Sigmoid colon (tissue), 3 donors: ENCODE measurements around the gene ANP32A.

Experiments
- POLR2A ChIP-seq, 2 donors: fragments of 450-650 bp; IDR thresholded peaks; one replicate each; pipeline ENCODE4 v1.6.1; 2016; ENCODE audit warnings: antibody characterized with exemption in 2 of 2, mild to moderate bottlenecking in 2 of 2, moderate library complexity in 2 of 2
- TF ChIP-seq, protein P1 (sequence below), 4 experiments: fragments of 450-650 bp in 3 of 4; fragments of 200-600 bp in 1 of 4; IDR thresholded peaks; one replicate each; pipeline ENCODE4 v1.5.1; 2016 to 2019; ENCODE audit warnings: antibody characterized with exemption in 4 of 4, mild to moderate bottlenecking in 3 of 4, moderate library complexity in 2 of 4

DNA sequence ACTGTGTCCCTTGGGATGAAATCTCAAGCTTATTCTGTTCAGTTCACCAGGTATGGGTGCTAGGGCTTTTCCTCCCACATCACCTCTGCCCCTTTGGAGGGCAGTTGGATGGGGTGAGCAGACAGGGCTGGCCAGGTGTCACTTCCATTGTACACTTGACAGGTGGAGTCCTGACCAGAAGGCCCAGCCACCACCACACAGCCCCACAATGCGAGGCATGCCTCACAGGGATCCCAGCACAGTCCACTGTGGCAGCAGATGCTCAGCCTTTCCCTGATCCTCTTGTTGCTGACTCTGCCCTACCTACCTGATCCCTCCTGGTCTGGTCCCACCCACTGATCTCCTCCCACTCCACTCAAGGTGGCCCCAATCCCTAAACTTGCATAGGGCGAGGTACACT, 88.2 kb downstream of the ANP32A start:
- TF ChIP-seq, protein P1, sequence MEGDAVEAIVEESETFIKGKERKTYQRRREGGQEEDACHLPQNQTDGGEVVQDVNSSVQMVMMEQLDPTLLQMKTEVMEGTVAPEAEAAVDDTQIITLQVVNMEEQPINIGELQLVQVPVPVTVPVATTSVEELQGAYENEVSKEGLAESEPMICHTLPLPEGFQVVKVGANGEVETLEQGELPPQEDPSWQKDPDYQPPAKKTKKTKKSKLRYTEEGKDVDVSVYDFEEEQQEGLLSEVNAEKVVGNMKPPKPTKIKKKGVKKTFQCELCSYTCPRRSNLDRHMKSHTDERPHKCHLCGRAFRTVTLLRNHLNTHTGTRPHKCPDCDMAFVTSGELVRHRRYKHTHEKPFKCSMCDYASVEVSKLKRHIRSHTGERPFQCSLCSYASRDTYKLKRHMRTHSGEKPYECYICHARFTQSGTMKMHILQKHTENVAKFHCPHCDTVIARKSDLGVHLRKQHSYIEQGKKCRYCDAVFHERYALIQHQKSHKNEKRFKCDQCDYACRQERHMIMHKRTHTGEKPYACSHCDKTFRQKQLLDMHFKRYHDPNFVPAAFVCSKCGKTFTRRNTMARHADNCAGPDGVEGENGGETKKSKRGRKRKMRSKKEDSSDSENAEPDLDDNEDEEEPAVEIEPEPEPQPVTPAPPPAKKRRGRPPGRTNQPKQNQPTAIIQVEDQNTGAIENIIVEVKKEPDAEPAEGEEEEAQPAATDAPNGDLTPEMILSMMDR (IDR thresholded peaks at IDR 0.05) = no peak
- TF ChIP-seq POLR2A (IDR thresholded peaks at IDR 0.05) = no peak
